Sigmoid colon (tissue), 4 donors: ENCODE measurements around the gene SPACA6.

Experiments
- EP300 ChIP-seq, 4 donors: sonication (generic); formaldehyde crosslinking; IDR thresholded peaks; one replicate each; pipeline ENCODE4 v1.6.1; 2017; ENCODE audit warnings: antibody characterized with exemption in 4 of 4
- POLR2A ChIP-seq, 2 donors: fragments of 450-650 bp; IDR thresholded peaks; one replicate each; pipeline ENCODE4 v1.6.1; 2016; ENCODE audit warnings: antibody characterized with exemption in 2 of 2, mild to moderate bottlenecking in 2 of 2, moderate library complexity in 2 of 2
- POLR2AphosphoS5 ChIP-seq, 4 donors: sonication (generic); formaldehyde crosslinking; IDR thresholded peaks; one replicate each; pipeline ENCODE4 v1.6.1; 2017; ENCODE audit warnings: antibody characterized with exemption in 4 of 4
- TF ChIP-seq, protein P1 (sequence below), 4 experiments: fragments of 450-650 bp in 3 of 4; fragments of 200-600 bp in 1 of 4; IDR thresholded peaks; one replicate each; pipeline ENCODE4 v1.5.1; 2016 to 2019; ENCODE audit warnings: antibody characterized with exemption in 4 of 4, mild to moderate bottlenecking in 3 of 4, moderate library complexity in 2 of 4

DNA sequence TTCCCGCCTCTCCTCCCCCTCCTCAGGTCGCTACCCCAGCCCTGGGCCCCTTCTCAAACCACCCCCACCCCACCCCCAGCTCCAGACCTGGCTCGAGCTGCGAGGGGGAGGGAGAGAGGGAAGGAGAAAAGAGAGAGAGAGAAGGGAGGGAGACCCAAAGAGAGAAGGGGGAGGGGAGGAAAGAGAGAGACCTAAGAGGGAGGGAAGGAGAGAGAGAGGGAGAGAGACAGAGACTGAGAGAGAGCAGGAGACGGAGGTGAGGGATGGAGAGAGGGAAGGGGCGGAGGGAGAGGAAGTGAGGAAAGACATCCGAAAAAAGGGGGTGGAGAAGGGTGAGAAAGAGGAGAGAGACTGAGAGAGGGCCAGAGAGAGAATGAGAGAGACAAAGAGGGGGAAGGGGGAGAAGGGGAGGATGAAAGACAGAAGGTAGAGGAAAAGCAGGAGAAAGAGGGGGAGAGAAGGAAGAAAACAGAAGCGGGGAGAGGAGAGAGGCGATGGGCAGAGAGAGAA is 2.0 kb upstream of the SPACA6 start:
- TF ChIP-seq, protein P1, sequence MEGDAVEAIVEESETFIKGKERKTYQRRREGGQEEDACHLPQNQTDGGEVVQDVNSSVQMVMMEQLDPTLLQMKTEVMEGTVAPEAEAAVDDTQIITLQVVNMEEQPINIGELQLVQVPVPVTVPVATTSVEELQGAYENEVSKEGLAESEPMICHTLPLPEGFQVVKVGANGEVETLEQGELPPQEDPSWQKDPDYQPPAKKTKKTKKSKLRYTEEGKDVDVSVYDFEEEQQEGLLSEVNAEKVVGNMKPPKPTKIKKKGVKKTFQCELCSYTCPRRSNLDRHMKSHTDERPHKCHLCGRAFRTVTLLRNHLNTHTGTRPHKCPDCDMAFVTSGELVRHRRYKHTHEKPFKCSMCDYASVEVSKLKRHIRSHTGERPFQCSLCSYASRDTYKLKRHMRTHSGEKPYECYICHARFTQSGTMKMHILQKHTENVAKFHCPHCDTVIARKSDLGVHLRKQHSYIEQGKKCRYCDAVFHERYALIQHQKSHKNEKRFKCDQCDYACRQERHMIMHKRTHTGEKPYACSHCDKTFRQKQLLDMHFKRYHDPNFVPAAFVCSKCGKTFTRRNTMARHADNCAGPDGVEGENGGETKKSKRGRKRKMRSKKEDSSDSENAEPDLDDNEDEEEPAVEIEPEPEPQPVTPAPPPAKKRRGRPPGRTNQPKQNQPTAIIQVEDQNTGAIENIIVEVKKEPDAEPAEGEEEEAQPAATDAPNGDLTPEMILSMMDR (IDR thresholded peaks at IDR 0.05) = no peak
- TF ChIP-seq POLR2AphosphoS5 (IDR thresholded peaks at IDR 0.05) = no peak
- no peak for TF ChIP-seq POLR2A (IDR thresholded peaks at IDR 0.05)
- TF ChIP-seq EP300 (IDR thresholded peaks at IDR 0.05) = no peak
